ENCODE measurements around the gene PLEKHM3. TPM values are rescaled to one million over a fixed set of nuclear protein-coding genes. Genes with fewer than 3 reads are reported as not detected.

The PLEKHM3 gene
- total and polyA plus RNA-seq, 4 donors: 3.0 to 18.3 (median 5.5) TPM

GRCh38 chr2:207928079-207928478, 97.2 kb downstream of the PLEKHM3 start:
- Histone ChIP-seq H3K4me1 (ENCODE audit: control insufficient read depth in 4 of 4, insufficient read depth in 4 of 4, low read length in 3 of 4) (peaks cover 7 to 17% (median 11%) of the 10 kb centered on the region in 4 donors), H3K9me3 (ENCODE audit: control insufficient read depth in 4 of 4, low read length in 3 of 4) (no peaks in the 10 kb centered on the region), H3K4me3 (ENCODE audit: low read depth in 1 of 3, low read length in 3 of 3) (no peak overlapping the region), H3K36me3 (ENCODE audit: control insufficient read depth in 4 of 4, insufficient read depth in 3 of 4, low read depth in 1 of 4, low read length in 3 of 4) (peaks cover 0 to 3% (median under 1%) of the 10 kb centered on the region in 4 donors), H3K27me3 (ENCODE audit: control insufficient read depth in 4 of 4, insufficient read depth in 4 of 4, low read length in 3 of 4) (no peaks in the 10 kb centered on the region), H3K9ac (ENCODE audit: low read depth in 1 of 2, low read length in 2 of 2) (no peak overlapping the region), H3K27ac (ENCODE audit: low read depth in 1 of 2, low read length in 2 of 2) (no peak overlapping the region)
- DNase-seq (ENCODE audit: low spot score): no peak
- TF ChIP-seq ATF3 (IDR thresholded peaks at IDR 0.05) (no peak), YY1 (IDR thresholded peaks at IDR 0.05) (no peak), TAF1 (conservative IDR thresholded peaks at IDR 0.05) (no peak), HNF4A (conservative IDR thresholded peaks at IDR 0.05) (no peak), RAD21 (IDR thresholded peaks at IDR 0.05) (peak in 1 of 2 donors; percentile 3), HNF4G (IDR thresholded peaks at IDR 0.05) (no peak), GABPA (IDR thresholded peaks at IDR 0.05 in 1 of 2, conservative IDR thresholded peaks at IDR 0.05 in 1 of 2) (no peak)

- DNase-seq (ENCODE audit: low spot score): no peak
- Histone ChIP-seq H3K27me3 (ENCODE audit: control insufficient read depth in 4 of 4, insufficient read depth in 4 of 4, low read length in 3 of 4) (no peaks in the 10 kb centered on the region), H3K4me3 (ENCODE audit: low read depth in 1 of 3, low read length in 3 of 3) (no peak overlapping the region), H3K36me3 (ENCODE audit: control insufficient read depth in 4 of 4, insufficient read depth in 3 of 4, low read depth in 1 of 4, low read length in 3 of 4) (peaks cover 0 to 3% (median under 1%) of the 10 kb centered on the region in 4 donors), H3K27ac (ENCODE audit: low read depth in 1 of 2, low read length in 2 of 2) (peak overlapping the region; percentile 82 to 95), H3K4me1 (ENCODE audit: control insufficient read depth in 4 of 4, insufficient read depth in 4 of 4, low read length in 3 of 4) (peaks cover 7 to 17% (median 11%) of the 10 kb centered on the region in 4 donors), H3K9ac (ENCODE audit: low read depth in 1 of 2, low read length in 2 of 2) (peak overlapping the region in 1 of 2 donors; percentile 64), H3K9me3 (ENCODE audit: control insufficient read depth in 4 of 4, low read length in 3 of 4) (no peaks in the 10 kb centered on the region)
- no peak for TF ChIP-seq MAX (IDR thresholded peaks at IDR 0.05)
- no peak for TF ChIP-seq YY1 (IDR thresholded peaks at IDR 0.05)
- TF ChIP-seq TAF1 (conservative IDR thresholded peaks at IDR 0.05): no peak
- WGBS: 73% methylated on average over 4 of the region's 4 CpGs
These were observed 98.4 kb downstream of the PLEKHM3 start for GRCh38 chr2:207926989-207927300.

GRCh38 chr2:207926133-207926988, 99.0 kb downstream of the PLEKHM3 start:
- H3K9me3 ChIP-seq (ENCODE audit: control insufficient read depth in 4 of 4, low read length in 3 of 4): no peaks in the 10 kb centered on the region
- WGBS: 58% methylated on average over 13 of the region's 13 CpGs
- peak overlapping the region in 1 of 2 donors; percentile 64 for H3K9ac ChIP-seq (ENCODE audit: low read depth in 1 of 2, low read length in 2 of 2)
- H3K27ac ChIP-seq (ENCODE audit: low read depth in 1 of 2, low read length in 2 of 2): peak overlapping the region; percentile 82 to 95
- H3K4me3 ChIP-seq (ENCODE audit: low read depth in 1 of 3, low read length in 3 of 3): no peak overlapping the region
- no peak for DNase-seq (ENCODE audit: low spot score)
- H3K4me1 ChIP-seq (ENCODE audit: control insufficient read depth in 4 of 4, insufficient read depth in 4 of 4, low read length in 3 of 4): peaks cover 7 to 17% (median 11%) of the 10 kb centered on the region in 4 donors
- H3K36me3 ChIP-seq (ENCODE audit: control insufficient read depth in 4 of 4, insufficient read depth in 3 of 4, low read depth in 1 of 4, low read length in 3 of 4): peaks cover 0 to 3% (median under 1%) of the 10 kb centered on the region in 4 donors
- H3K27me3 ChIP-seq (ENCODE audit: control insufficient read depth in 4 of 4, insufficient read depth in 4 of 4, low read length in 3 of 4): no peaks in the 10 kb centered on the region
- TF ChIP-seq ATF3 (IDR thresholded peaks at IDR 0.05): peak; percentile 55
- peak; percentile 94 for TF ChIP-seq MAX (IDR thresholded peaks at IDR 0.05)
- peak; percentile 58 for TF ChIP-seq FOXA2 (IDR thresholded peaks at IDR 0.05)
- no peak for TF ChIP-seq CTCF (IDR thresholded peaks at IDR 0.05; ENCODE audit: low read depth, low read length, missing input control)
- TF ChIP-seq EGR1 (IDR thresholded peaks at IDR 0.05; ENCODE audit: low read depth in 2 of 2): peak in 1 of 2 donors; percentile 76
- peak; percentile 74 to 86 for TF ChIP-seq RXRA (IDR thresholded peaks at IDR 0.05)
- peak; percentile 82 to 83 for TF ChIP-seq JUND (IDR thresholded peaks at IDR 0.05)
- peak in 1 of 2 donors; percentile 49 for TF ChIP-seq GABPA (IDR thresholded peaks at IDR 0.05 in 1 of 2, conservative IDR thresholded peaks at IDR 0.05 in 1 of 2)
- peak; percentile 97 for TF ChIP-seq YY1 (IDR thresholded peaks at IDR 0.05)
- TF ChIP-seq NR2F2 (IDR thresholded peaks at IDR 0.05): no peak
- peak; percentile 81 for TF ChIP-seq REST (IDR thresholded peaks at IDR 0.05)
- peak; percentile 41 for TF ChIP-seq HNF4G (IDR thresholded peaks at IDR 0.05)
- TF ChIP-seq TAF1 (conservative IDR thresholded peaks at IDR 0.05): peak; percentile 43
- peak; percentile 72 for TF ChIP-seq FOXA1 (IDR thresholded peaks at IDR 0.05)
- TF ChIP-seq SP1 (IDR thresholded peaks at IDR 0.05): peak; percentile 70
- peak; percentile 56 to 74 for TF ChIP-seq HNF4A (conservative IDR thresholded peaks at IDR 0.05)
- peak; percentile 65 to 67 for TF ChIP-seq RAD21 (IDR thresholded peaks at IDR 0.05)

Measured in liver (tissue), 9 donors.